ENCODE results near the gene ADAMTS17.

Gene ADAMTS17

DNA sequence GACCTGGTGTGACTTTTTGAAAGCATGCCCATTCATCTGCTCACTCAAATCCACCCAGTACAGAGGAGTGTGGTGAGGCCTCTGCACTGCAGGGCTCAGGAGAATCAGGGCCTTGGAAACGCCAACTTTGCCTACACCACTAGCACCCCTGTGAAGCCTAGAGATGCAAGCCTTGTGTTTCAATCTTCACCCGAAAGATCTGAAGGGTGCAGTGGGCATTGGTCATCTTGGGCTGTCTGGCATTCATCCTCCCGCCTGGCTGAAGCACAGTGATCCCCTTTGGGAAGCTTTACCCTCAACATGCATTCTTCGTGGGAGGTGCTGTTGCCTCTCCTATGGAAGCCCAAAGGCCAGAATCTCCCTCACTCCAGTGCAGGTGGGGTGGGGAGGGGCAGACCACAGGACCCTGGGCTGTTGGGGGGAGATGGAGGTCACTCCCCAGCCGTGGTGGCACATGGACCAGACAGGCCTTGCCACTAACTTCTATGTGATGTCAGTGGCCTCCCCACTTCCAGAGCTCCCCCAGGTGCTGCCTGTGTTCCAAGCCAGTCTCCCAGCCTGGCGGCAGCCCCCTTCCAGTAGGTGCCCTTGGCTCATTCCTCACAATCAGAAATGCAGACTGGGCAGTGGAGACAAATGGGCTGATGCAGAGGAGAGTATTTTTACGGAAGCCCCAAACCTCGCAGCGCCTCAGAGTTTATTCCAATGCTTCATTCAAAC is 92.5 kb downstream of the ADAMTS17 start:
- no peak for DNase-seq (ENCODE audit: low read depth)

DNA sequence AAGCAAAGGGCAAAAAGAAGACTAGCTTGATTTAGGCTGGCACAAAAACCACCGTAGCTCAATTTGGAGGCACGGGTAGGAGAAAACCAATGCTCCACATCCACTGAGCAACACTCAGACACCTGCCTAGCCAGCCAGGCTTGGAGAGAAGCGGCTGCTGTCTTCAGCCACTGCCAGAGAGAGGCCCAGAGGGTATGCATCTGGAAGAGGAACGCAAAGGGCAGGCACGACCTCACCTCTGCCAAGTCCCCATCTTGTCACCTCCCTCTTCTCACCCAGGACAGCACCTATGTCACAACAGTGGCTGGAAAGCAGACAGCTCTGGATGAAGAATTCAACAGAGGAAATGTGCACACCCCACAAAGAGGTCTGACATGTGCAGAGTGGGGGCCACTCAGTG is 93.5 kb downstream of the ADAMTS17 start:
- no peak for DNase-seq (ENCODE audit: low read depth)

DNA sequence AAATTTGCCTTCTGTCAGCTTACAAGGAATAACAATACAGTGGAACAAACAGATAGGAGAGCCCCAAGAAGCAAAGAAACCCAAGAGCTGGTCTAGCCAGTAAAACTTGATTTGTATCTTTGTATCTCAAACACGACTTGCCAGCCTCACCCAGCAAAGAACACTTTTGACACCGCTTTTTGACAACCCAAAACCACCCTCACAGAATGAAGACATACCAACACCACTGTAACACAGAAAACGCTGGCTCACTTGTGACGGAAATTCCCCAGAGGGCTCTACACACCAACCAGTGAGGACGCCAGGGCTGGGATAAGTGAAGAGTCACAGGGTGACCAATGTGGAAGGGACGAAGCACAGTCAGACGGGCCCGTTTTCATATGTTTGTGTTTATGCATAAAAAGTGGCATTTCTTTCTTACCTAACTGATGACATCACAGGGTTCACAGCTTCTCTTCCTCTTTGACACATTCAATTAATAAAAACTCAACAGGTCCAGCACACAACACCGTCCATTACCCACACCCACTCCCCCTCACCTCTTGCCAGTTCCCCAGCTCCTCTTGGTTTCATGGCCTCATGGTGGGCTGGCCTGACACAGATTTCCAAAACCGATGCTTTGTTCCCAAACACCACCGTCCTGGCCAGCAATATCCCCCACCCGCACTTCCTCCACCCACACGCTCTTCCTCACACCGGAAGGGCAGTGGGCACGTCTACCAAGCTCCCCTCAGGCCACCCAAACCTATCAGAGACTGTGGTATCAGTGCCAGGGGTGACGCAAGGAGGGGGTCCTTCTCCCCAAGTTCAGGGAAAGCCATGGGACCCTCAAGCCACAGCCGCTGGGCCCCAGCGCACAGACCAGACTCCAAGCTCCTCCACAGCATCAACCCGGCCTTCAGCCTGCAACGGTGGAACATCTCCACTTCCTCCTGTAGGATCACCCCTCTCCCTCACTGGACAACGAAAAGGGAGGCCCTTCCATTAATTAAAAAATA is 94.2 kb downstream of the ADAMTS17 start:
- DNase-seq (ENCODE audit: low read depth), result no peak

DNA sequence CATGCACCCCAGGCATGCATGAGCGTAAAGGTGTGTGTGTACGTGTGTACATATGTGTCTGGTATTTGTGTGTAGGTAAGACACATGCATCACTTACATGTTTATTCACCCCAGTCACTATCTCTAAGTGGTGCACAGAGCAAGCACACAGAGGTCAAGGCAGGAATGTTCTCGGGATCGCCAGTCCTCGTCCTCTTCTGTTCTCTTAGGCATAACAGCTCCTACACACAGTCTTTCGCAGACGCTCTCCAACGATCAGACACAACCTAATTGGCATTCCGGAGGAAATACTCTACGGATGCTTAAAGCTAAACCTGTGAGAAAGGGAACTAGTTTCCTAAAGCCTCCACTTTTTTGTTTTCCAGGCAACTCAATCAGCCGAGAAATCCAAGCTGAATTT is 95.9 kb downstream of the ADAMTS17 start:
- no peak for DNase-seq (ENCODE audit: low read depth)

DNA sequence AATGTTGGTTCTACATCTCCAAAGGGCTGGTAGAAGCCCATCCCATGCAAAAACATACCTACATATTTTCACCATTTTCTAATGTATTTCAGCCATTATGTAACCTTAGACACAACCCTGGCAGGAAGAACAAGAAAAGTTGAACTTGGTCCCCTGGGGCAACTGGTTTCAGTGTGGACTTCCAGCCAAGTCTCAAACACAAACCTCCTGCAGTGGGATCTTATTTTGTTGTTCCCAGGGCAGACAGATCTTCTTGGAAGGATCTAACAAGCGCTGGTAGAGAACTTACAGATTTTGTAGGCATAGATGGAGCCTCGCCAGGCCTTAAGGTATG is 96.3 kb downstream of the ADAMTS17 start:
- no peak for DNase-seq (ENCODE audit: low read depth)

DNA sequence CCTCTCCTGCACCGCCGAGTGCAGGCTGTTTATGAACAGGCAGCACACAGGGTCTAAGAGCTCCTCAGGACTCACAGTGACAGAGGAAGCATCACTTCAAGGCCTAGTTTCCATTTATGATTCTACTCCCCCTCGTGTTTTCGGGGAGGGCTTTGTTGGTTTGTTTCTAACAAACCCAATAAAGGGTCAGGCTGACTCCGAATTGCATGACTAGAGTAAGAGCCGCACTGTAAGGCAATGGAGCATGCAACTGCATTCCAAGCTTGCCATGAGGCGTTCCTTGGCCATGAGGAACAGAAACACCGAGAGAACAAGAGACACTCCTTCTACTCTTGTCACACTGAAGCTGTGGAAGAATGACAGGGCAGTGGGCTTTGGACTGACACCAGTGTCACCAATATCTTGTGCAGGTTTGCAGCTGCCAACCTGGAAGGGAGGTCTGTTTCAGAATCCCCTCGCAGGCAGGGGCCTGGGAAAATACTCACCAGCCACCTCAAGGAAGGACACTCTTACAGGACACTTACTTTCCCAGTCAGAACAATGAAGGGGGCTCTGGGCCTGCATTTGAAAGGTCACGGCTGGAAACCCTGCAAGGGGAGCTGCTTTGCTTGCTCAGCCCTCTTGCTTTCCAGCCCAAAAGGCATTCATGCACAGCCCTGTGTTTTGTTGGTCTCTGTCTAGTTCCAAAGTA is 96.8 kb downstream of the ADAMTS17 start:
- DNase-seq (ENCODE audit: low read depth), result no peak

DNA sequence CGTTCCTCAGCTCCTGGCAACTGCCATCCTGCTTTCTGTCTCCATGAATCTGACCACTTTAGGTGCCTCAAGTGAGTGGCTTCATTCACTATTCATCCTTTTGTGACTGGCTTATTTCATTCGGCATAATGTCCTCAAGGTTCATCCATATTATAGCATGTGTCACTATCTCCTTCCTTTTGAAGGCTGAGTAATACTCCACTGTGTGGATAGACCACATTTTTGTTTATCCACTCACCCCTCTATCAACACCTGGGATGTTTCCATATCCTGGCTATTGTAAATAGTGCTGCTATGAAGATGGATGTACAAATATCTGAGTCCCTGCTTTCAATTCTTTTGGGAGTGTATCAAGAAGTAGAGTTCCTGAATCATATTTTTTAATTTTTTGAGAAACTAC is 98.8 kb downstream of the ADAMTS17 start:
- no peak for DNase-seq (ENCODE audit: low read depth)

DNA sequence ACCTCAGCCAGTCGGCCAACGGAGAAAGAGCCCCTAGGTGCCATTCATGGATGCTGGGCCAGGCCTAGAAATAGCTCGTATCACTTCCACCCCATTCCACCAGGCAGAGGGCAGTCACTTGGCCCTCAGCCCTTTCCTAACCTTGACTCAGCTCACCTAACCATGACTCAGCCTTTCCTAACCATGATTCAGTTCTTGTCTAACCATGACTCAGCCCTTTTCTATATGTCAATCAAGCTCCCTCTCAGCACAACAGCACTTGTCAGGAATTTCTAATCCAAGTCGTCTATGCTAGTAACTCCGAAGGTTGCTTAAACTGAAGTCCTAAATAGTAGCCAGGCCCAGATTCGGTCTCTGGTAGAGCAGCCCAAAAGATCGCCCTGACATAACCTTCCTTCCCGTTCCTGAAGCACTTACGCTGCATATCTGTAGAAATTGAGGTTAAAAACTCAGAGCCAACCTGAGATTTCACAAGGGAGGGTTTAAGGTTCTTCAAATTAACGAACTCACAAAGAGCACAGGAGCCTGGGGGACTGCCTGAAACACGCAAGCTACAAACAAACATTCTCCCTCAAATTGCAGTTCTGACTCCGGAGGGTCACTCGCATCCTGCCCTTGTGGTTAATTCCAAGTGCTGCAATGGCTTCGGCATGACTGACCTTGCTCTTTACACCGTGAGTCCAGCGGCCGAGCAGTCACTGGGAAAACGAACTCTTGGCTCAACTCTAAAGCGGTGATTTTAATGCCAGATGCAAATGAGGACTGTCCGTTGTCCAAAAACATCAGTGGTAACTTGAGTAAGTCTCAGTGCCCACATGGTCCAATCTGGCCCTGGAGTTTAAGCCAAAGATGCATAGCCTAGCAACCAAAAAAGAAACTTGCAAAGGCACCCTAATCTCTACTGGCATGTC is 99.9 kb downstream of the ADAMTS17 start:
- no peak for DNase-seq (ENCODE audit: low read depth)

DNA sequence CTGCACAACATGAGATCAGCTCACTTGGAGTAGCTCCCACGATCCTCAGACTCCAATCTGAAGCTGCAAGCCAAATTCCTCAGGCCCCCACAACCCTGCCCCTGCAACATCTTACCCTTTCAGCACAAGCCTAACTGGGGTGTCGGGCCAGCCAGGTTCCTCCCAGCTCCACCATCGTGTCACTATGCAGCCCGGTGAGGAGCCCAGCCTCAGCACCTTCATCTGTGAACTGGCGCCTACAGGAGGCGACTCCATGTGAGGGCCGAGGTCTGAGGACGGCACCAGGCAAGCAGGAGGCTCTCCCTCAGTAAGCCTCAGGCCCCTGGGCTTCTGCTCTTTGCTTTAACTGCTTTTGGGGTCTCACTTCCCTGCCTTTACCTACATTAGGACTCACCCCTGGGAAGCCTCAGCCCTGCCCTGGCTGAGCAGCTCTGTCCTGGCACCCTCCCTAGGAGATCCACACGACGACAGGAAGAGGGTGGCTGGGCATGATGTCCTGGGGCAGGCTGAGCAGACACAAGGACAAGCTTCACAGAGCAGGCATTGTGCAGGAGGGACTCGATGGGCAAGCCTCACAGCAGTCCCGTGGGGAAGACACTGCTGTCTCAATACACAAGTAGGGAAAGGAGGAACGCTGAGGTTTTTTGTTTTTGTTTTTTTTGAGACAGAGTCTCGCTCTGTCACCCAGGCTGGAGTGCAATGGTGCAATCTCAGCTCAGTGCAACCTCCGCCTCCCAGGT is 104.6 kb downstream of the ADAMTS17 start:
- DNase-seq (ENCODE audit: low read depth), result no peak

DNA sequence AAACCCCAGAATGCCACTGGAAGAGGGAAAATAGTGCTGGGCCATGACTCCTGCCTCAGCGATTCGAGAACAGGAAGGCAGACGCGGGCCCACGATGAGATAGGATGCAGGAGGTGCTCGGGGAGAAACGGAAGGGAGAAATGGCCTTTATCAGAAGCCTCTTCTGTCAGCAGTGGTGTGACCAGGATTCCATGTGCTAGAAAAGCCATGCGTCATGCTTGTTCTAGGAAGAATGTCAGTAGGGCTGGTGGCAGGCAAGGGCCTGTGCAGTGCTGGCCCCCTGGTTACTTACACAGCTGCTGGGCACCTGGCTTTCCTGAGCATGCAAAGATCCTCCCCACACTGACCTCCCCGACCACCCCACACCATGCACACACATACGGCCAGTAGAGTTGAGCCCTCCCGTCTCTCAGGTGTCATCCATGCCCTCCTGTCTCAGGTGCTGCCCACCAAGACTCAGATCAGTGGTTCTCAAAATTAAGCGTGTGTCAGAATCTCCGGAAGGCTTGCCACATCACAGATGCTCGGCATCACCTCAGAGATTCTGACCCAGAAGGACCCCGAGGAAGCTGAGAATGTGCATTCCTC is 106.7 kb downstream of the ADAMTS17 start:
- DNase-seq (ENCODE audit: low read depth), result no peak

DNA sequence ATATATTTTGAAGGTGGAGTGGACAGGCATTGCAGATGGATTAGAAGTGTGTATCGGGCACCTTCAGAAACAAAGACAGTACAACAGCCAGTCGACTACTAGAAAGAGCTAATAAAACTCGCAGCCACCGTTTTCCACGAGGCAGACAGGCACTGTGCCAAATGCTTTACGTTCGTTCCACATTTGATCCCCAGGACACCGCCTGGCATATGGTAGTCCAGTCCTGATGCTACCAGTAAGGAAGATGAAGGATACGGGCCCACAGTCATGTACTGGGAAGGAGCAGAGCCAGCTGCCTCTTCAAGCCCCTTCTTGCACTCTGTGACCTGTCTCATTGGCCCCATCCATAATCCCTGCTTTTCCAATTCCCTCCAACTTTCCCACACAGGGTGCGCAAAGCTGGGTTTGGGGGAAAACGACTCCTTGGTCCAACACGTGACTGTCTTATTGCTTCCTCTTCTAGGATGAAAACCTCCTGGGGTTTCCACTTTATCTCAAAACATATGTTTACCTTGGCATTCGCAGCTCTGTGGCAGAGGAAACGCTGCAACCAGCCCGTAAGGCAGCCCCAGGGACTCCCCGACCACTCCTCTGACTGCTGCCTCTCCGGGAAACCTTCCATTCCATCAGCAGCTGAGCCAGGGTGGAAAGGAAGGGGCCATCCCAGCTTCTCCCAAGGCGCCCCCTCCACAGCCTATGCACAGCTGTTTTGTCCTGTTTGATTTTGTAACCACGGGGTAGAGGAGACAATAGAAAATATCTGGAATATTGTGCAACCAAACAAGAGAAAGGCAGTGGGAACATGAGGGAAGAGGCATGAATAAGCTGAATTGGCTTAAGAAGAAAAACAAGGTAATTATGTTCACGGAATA is 107.4 kb downstream of the ADAMTS17 start:
- DNase-seq (ENCODE audit: low read depth), result no peak

DNA sequence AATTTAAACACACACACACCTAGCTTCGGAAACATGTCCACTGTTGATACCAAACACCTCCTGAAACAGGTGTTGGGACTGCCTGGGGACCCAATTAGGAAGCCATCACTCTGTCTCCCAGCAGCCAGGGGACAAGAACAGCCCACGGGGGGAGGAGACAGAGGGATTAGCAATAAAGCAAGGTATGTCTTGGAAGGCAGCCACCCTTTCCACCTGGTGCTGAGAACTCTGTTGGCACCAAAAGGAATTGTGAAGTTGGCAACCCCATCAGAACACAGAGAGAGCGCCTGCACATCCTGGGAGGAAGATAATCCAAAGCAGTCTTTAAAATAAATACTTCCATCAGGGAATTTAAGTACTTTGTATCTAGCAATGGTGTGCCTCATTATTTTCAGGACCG is 111.0 kb downstream of the ADAMTS17 start:
- DNase-seq (ENCODE audit: low read depth), result no peak

DNA sequence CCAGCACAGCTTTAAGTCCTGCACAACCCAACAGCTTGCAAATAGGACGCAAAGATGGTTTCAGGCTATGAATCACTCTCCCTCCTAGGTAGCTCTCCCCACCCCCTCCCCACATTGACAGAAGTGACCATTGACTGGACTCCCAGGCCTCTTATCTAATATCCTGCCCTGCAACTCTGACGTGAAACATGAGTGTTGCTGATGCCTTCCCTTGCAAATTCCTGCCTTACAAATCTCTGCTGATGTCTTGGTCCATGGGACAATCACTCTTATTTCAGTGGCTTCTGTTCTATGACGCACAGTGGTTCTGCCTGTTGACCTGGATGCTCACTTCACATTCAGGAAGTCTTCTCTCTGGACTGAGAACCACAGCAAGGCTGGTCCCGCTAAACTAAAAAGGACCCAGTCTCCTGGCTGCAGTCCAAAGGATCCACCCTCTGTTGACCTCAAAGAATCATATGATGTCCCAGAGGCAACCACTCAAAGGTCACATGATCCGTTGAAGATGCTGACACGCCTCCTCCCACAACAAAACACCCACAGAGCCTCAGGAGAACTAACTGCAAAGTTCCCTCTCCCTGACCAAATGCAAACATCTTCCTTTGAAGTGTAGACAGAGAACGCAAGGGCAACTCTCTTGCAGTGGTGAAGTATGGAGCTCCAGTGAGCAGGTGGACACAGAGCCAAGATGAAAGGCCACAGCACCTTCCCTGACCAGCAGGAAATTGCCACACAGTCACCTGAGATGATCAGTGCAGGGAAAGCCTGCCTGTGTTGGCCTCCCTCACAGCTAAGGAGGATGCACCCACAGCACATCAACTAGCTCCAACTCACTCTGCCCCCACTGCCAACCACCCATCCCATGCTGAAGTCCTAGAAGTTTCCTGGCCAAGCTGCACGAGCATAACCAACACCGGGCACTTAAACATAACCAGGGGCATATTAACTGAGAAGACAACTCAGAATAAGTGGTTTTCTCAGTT is 112.3 kb downstream of the ADAMTS17 start:
- peak; percentile 21 for DNase-seq (ENCODE audit: low read depth)

DNA sequence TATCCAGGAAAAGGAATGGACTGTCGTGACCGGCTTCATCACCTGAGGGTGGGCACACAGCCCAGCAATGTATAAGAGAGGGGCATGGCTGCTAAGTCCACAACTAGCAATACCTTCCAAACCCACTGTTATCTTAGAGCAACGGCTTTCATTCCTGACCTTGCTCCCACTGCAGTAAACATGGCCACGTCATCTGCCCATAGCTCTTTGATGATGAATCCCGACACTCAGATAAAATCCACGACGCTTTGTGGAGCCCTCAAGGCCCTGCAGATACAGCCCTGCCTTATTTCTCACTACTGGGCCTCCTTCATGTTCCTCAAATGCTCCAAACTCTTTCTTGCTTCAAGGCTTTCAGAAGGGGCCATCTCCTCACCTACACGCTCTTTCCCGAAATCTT is 114.0 kb downstream of the ADAMTS17 start:
- no peak for DNase-seq (ENCODE audit: low read depth)

DNA sequence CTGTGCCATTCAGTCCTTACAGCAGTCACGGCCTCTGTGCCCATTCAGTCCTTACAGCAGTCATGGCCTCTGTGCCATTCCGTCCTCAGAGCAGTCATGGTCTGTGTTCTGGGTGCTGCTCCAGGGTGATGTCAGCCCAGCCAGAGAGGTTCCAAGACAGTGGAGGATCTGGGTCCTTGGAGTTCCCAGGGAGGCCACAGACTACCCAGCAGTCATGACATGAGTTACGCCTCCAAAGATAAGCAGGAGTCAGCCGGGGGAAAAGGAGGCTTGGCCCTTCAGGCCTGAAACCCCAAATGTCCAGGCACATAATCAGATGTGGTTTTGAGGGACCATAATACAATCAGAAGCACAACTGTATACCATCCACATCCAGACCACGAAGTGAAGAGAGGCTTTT is 115.7 kb downstream of the ADAMTS17 start:
- DNase-seq (ENCODE audit: low read depth), result no peak

DNA sequence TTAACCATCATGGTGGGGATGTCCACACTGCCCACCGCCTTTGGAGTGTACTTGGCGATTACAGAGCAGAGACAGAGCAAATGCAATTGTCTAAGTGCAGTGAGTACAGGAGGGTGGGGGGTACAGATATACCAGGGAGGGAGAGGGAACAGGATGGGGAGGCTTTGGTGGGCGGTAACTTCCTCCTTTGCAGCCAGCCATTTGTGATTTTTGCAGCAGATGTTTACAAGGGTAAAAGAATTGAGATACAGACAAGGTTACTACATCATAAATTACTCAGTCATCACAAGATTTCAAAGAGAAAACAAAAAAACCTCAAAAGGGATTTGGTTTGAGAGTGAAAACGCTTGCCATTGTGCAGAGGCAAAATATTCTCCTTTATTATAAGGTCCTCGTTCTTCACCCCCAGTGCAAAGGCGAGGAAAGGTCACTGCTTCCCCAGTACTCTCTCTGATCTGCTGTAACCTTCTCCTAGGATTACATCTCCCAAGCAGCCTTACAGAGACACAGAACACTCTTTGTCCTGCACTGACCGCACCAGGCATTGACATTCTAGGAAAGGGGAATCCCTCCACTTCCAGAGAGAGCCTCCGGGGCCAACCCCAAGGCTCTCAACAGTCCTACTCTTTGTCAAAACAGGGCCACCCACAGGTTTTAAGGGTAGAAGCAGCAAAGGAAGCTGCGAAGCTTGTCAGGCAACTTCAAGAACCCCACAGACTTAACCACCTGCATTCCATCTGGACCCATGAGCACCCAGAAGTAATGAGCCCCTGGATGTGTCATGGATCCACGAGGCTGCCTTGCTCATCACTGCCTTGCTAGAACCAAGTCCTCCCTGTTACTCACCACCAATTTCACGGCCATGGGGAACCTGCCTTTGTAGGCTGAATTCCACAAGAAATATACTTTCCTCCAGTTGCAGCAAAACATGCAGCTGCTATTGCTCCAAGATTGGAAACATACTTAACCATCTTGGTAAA is 117.3 kb downstream of the ADAMTS17 start:
- no peak for DNase-seq (ENCODE audit: low read depth)

DNA sequence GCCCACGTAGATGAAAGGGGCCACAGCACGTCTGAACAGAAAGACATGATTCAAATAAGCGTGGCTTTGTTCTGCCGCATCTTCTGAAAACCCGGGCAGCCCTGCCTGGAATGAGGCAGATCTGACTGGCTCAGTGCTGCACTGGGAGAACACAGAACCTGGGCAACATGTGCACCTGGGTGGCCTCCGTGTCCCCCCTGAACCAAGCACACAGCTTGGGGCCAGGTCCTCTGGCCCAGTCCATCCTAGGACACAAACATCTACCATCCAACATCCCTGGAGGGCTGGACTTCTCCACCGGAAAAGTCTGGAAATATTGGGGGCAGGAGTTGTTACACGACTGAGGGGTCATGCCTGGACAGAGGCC is 119.4 kb downstream of the ADAMTS17 start:
- DNase-seq (ENCODE audit: low read depth), result no peak

All from T-helper 22 cell (primary cell).